HepG2 (cell line): ENCODE results near the gene ACER3. TPM values are rescaled to one million over a fixed set of nuclear protein-coding genes. Genes with fewer than 3 reads are reported as not detected.

Experiments
- CHCHD3 ChIP-seq: sonication (generic); formaldehyde crosslinking; IDR thresholded peaks from 2 replicates; pipeline ENCODE4 v1.8.0; 2022; ENCODE audit warnings: mild to moderate bottlenecking, missing genetic modification reagents, moderate library complexity
- GTF2F1 ChIP-seq: fragments of 150-350 bp; IDR thresholded peaks from 2 replicates; pipeline ENCODE4 v1.6.1; 2014; ENCODE audit warnings: low read length
- HMGA1 ChIP-seq: sonication (generic); formaldehyde crosslinking; conservative IDR thresholded peaks from 2 replicates; pipeline ENCODE4 v1.4.0; 2020; ENCODE audit warnings: missing genetic modification reagents
- HNF4A ChIP-seq: sonication (generic); formaldehyde crosslinking; IDR thresholded peaks from 2 replicates; pipeline ENCODE4 v1.4.0; 2020; ENCODE audit warnings: missing genetic modification reagents
- HNRNPL ChIP-seq: fragments of 200-400 bp; formaldehyde crosslinking; IDR thresholded peaks from 2 replicates; pipeline ENCODE4 v1.6.1; 2017; ENCODE audit warnings: mild to moderate bottlenecking, low read depth, low read length
- HOXA3 ChIP-seq: sonication (generic); formaldehyde crosslinking; IDR thresholded peaks from 2 replicates; pipeline ENCODE4 v1.5.0; 2020; ENCODE audit warnings: missing genetic modification reagents
- KLF15 ChIP-seq: sonication (generic); formaldehyde crosslinking; IDR thresholded peaks from 2 replicates; pipeline ENCODE4 v1.8.1; 2023; ENCODE audit warnings: borderline replicate concordance, mild to moderate bottlenecking, inconsistent platforms, missing genetic modification reagents, mixed read lengths
- KMT2B ChIP-seq: IDR thresholded peaks from 2 replicates; pipeline ENCODE4 v1.6.1; 2016; ENCODE audit warnings: missing genetic modification reagents, missing compliant biosample characterization
- MLLT10 ChIP-seq: sonication (generic); formaldehyde crosslinking; IDR thresholded peaks from 2 replicates; pipeline ENCODE4 v1.4.0; 2020; ENCODE audit warnings: missing genetic modification reagents
- MNT ChIP-seq: fragments of 450-650 bp; IDR thresholded peaks from 2 replicates; pipeline ENCODE4 v1.6.1; 2016
- MTF2 ChIP-seq: sonication (generic); formaldehyde crosslinking; IDR thresholded peaks from 2 replicates; pipeline ENCODE4 v1.5.0; 2020; ENCODE audit warnings: missing genetic modification reagents, borderline replicate concordance
- MXD3 ChIP-seq: IDR thresholded peaks from 2 replicates; pipeline ENCODE4 v1.6.1; 2016; ENCODE audit warnings: mild to moderate bottlenecking, missing biosample characterization, missing genetic modification reagents
- REPIN1 ChIP-seq: sonication (generic); formaldehyde crosslinking; IDR thresholded peaks from 2 replicates; pipeline ENCODE4 v1.8.0; 2022; ENCODE audit warnings: missing genetic modification reagents, low read depth, mild to moderate bottlenecking, borderline replicate concordance
- RFX5 ChIP-seq: IDR thresholded peaks from 2 replicates; pipeline ENCODE4 v1.6.1; 2011; ENCODE audit warnings: low read depth, low read length, improper control_type of control experiment
- RFXAP ChIP-seq: sonication (generic); formaldehyde crosslinking; IDR thresholded peaks from 2 replicates; pipeline ENCODE4 v1.4.0; 2020; ENCODE audit warnings: missing genetic modification reagents, borderline replicate concordance
- RORA ChIP-seq: sonication (generic); formaldehyde crosslinking; IDR thresholded peaks from 2 replicates; pipeline ENCODE4 v1.5.0; 2020; ENCODE audit warnings: mild to moderate bottlenecking, missing genetic modification reagents, moderate library complexity
- SIN3A ChIP-seq: IDR thresholded peaks from 2 replicates; pipeline ENCODE4 v1.6.1; 2011; ENCODE audit warnings: low read depth, mild to moderate bottlenecking, control low read depth, low read length, borderline replicate concordance
- THAP8 ChIP-seq: sonication (generic); formaldehyde crosslinking; IDR thresholded peaks from 2 replicates; pipeline ENCODE4 v1.5.1; 2020; ENCODE audit warnings: missing genetic modification reagents, mild to moderate bottlenecking, borderline replicate concordance
- YY1 ChIP-seq: IDR thresholded peaks from 2 replicates; pipeline ENCODE4 v1.6.1; 2011; ENCODE audit warnings: low read length, low read depth, moderate library complexity, mild to moderate bottlenecking; ENCODE audit not compliant: insufficient read depth, insufficient replicate concordance
- ZBTB34 ChIP-seq: sonication (generic); formaldehyde crosslinking; IDR thresholded peaks from 2 replicates; pipeline ENCODE4 v1.8.0; 2022; ENCODE audit warnings: mild to moderate bottlenecking, missing genetic modification reagents
- ZBTB49 ChIP-seq: sonication (generic); formaldehyde crosslinking; IDR thresholded peaks from 2 replicates; pipeline ENCODE4 v1.4.0; 2020; ENCODE audit warnings: missing genetic modification reagents, borderline replicate concordance
- ZNF274 ChIP-seq: sonication (generic); formaldehyde crosslinking; IDR thresholded peaks from 2 replicates; pipeline ENCODE4 v1.5.1; 2020; ENCODE audit warnings: mild to moderate bottlenecking, missing genetic modification reagents
- ZNF292 ChIP-seq: sonication (generic); formaldehyde crosslinking; IDR thresholded peaks from 2 replicates; pipeline ENCODE4 v1.8.1; 2022; ENCODE audit warnings: mild to moderate bottlenecking, low read depth, missing genetic modification reagents, borderline replicate concordance
- ZNF343 ChIP-seq: sonication (generic); formaldehyde crosslinking; IDR thresholded peaks from 2 replicates; pipeline ENCODE4 v1.4.0; 2020; ENCODE audit warnings: mild to moderate bottlenecking, missing genetic modification reagents
- polyA plus RNA-seq, 8 experiments: library from polyadenylated mRNA; depleted of rRNA in 3 of 8; stranded (reverse) in 7 of 8; unstranded in 1 of 8; fragments of >200 nt; fragmentation: Illumina TruSeq in 4 of 8; extraction: Trizol in 4 of 8; gene quantifications; 2 replicates each; pipeline versions ENCODE4 v1.2.1 to v1.2.3, GENCODE V29; 2011 to 2016; ENCODE audit warnings: low read depth in 4 of 8, missing spikeins in 1 of 8, mixed read lengths in 1 of 8; ENCODE audit not compliant: insufficient read depth in 1 of 8
- total RNA-seq, 5 experiments: library from RNA; depleted of rRNA; stranded (reverse); fragments of >200 nt; fragmentation: Illumina TruSeq; extraction: Trizol; gene quantifications; 2 replicates each; pipeline ENCODE4 v1.2.3, GENCODE V29; 2016; ENCODE audit warnings: low read depth in 1 of 5

ACER3 gene
- total and polyA plus RNA-seq, 2 of the 13 experiments (the other 11 are each of a cell fraction or from before 2014, with no cell fraction given) = 6.0 to 9.8 TPM

GRCh38 chr11:77066229-77067042 lies 205.7 kb downstream of the ACER3 start, which contains the start of gene CAPN5 (continued):
- TF ChIP-seq MXD3 (CRISPR knock-in tag) (no peak; the same call in 1 of the 2 replicates), ZNF274 (CRISPR knock-in tag) (0 out of 2 replicates have a peak, but pooled peaks have one; percentile 57), MTF2 (CRISPR knock-in tag) (peak; percentile 79; the same call in 1 of the 2 replicates), SIN3A (peak; percentile 49; the same call in 1 of the 2 replicates), THAP8 (CRISPR knock-in tag) (no peak), RFXAP (CRISPR knock-in tag) (no peak; the same call in 1 of the 2 replicates), HMGA1 (CRISPR knock-in tag) (no peak), MNT (no peak), RFX5 (no peak), HOXA3 (CRISPR knock-in tag) (no peak; the same call in 1 of the 2 replicates), CHCHD3 (CRISPR knock-in tag) (no peak; the same call in 1 of the 2 replicates), ZBTB34 (CRISPR knock-in tag) (no peak; the same call in 1 of the 2 replicates), ZNF343 (CRISPR knock-in tag) (no peak), MLLT10 (CRISPR knock-in tag) (no peak), YY1 (peak; percentile 48), GTF2F1 (no peak), HNRNPL (no peak), ZBTB49 (CRISPR knock-in tag) (no peak), ZNF292 (no peak), REPIN1 (CRISPR knock-in tag) (peak; percentile 73; the same call in 1 of the 2 replicates), KMT2B (CRISPR knock-in tag) (0 out of 2 replicates have a peak, but pooled peaks have one; percentile 19), HNF4A (no peak), KLF15 (no peak), RORA (CRISPR knock-in tag) (no peak)
